ENCODE results near the gene ANKRD33B.
"Not testable (repeated sequence)": the region's sequence is repeated elsewhere in the genome, so short reads cannot be mapped to it uniquely, and the experiment has no call there.

Gene ANKRD33B
- long read RNA-seq, donor 1, full-length matches to known transcripts: 1 of 1 reads
- long read RNA-seq, donor 1, partial matches to known transcripts: 0 of 1 reads
- long read RNA-seq, donor 1, other reads (novel, unspliced or antisense): 0 of 1 reads
- long read RNA-seq, donor 2, full-length matches to known transcripts: 1 of 1 reads
- long read RNA-seq, donor 2, partial matches to known transcripts: 0 of 1 reads
- long read RNA-seq, donor 2, other reads (novel, unspliced or antisense): 0 of 1 reads
- long read RNA-seq, donor 3: 0 reads
- long read RNA-seq, donor 4, full-length matches to known transcripts: 1 of 1 reads
- long read RNA-seq, donor 4, partial matches to known transcripts: 0 of 1 reads
- long read RNA-seq, donor 4, other reads (novel, unspliced or antisense): 0 of 1 reads
- long read RNA-seq, donor 5, full-length matches to known transcripts: 1 of 1 reads
- long read RNA-seq, donor 5, partial matches to known transcripts: 0 of 1 reads
- long read RNA-seq, donor 5, other reads (novel, unspliced or antisense): 0 of 1 reads
- long read RNA-seq, donor 6, full-length matches to known transcripts: 1 of 1 reads
- long read RNA-seq, donor 6, partial matches to known transcripts: 0 of 1 reads
- long read RNA-seq, donor 6, other reads (novel, unspliced or antisense): 0 of 1 reads
- long read RNA-seq, donor 7, full-length matches to known transcripts: 1 of 1 reads
- long read RNA-seq, donor 7, partial matches to known transcripts: 0 of 1 reads
- long read RNA-seq, donor 7, other reads (novel, unspliced or antisense): 0 of 1 reads
- long read RNA-seq, donor 8: 0 reads

DNA sequence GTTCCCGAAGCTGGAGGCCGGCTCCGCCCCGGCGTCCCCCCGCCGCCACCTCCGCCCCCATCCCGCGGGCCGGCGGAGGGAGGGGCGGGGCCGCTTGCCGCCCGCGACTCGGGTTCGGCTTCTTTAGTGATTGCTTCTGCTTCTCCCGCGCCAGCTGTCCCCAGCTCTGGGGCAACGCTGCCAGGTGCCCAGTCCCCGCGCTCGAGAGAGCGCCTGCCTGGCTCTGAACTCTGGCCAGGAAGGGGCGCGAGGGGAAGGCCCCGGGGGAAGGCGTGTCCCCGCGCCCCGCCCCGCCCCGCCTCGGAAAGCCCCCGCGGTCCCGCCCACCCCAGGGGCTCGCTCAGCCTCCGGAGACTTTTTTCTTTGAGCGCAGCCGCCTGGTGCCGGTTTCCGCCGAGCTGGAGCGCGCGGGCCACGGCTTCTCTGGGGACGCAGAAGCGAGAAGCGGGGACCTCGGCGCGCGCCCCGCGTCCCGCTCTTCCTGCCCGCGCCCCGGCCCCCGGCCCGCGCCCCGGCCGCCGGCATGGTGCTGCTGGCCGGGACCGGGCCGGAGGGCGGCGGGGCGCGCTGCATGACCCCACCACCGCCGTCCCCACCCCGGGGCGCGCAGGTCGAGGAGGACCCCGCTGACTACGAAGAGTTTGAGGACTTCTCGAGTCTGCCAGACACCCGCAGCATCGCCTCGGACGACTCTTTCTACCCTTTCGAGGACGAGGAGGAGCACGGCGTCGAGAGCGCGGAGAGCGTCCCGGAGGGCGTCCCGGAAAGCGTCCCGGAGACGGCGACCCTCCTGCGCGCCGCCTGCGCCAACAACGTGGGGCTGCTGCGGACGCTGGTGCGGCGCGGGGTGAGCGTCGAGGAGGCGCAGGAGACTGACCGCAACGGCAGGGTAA is at the start of gene ANKRD33B:
Gene ANKRD33B, plus strand, starts transcription at position 126 of the 893 bp plus-strand sequence. Its CDS starts 398 bp downstream, at position 524.
- DNase-seq: peak; percentile 84

DNA sequence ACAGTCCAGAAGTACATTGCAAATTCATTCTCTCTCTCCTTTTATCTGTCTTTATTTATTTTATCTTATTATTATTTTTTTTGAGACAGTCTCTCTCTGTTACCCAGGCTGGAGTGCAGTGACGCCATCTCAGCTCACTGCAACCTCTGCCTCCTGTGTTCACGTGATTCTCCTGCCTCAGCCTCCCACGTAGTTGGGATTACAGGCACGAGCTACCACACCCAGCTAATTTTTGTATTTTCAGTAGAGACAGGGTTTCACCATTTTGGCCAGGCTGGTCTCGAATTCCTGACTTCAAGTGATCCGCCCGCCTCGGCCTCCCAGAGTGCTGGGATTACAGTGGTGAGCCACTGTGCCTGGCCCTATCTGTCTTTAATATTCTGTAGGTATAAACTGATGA is 49.3 kb upstream of the ANKRD33B start:
- not testable (repeated sequence) for DNase-seq

DNA sequence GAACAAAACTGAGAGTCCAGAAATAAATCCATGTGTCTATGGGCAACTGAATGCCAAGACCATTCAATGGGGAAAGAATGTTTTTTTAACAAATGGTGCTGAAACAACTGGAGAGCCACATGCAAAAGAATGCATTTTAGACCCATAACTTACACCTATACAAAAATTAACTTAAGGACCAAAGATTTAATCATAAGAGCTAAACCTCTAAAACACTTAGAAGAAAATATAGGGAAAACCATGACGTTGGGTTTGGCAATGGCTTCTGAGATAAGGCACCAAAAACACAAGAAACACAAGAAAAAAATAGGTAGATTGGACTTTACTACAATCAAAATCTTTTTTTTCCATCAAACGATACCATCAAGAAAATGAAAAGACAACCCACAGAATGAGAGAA is 48.4 kb upstream of the ANKRD33B start:
- no peak for DNase-seq

DNA sequence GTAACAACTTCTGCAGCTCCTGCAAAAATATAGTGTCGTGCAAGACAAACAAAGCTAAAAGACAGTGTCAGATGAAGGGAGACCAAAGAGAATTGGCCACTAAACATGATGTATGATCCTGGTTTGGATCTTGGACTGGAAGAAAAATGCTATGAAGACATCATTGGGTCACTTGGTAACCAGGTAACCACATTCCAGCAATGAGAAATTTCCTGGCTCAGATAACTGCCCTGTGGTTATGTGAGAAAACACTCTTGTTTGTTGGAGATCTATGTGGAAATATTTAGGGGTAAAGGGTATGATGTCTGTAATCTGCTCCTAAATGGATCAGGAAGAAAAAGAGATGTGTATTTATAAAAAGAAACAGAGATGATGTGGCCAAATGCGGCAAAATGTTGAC is 45.5 kb upstream of the ANKRD33B start:
- DNase-seq: no peak

DNA sequence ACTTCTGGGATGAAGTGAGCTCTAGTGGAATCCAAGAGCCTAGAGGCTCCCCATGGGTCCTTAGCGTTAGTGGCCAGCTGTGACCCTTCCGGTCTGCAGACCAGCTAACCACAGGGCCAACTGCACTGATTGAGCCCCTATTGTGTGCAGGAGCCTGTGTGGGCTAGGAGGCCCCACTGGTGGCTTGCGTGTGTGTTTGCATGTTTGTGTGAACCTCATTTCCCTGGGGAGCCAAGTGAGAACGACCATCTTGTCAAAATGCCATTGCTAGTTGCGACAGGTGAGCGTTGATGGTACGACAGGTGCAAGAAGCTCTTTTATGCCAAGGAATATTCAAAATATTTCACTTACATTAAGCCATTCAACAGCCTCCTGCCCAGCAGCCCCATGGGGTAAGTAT is 44.1 kb upstream of the ANKRD33B start:
- no peak for DNase-seq

DNA sequence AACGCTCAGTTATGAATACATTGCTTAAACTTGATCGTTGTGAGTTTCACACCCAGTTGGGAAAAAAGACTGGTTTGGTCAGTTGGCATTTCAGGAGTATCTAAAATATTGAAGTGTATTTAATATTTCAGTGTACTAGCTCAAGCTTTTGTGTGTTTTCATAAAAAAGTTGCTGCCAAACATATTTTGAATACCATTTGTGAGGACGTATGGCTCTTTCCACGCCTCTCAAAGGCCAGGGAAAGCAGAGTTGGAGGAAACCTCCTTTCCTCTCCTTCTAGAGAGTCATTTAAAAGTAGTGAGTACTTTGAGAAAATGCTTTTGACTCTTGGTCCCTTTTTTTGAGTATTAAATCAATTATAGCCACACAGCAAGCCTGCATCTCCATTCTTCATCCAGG is 43.2 kb upstream of the ANKRD33B start:
- DNase-seq: no peak

DNA sequence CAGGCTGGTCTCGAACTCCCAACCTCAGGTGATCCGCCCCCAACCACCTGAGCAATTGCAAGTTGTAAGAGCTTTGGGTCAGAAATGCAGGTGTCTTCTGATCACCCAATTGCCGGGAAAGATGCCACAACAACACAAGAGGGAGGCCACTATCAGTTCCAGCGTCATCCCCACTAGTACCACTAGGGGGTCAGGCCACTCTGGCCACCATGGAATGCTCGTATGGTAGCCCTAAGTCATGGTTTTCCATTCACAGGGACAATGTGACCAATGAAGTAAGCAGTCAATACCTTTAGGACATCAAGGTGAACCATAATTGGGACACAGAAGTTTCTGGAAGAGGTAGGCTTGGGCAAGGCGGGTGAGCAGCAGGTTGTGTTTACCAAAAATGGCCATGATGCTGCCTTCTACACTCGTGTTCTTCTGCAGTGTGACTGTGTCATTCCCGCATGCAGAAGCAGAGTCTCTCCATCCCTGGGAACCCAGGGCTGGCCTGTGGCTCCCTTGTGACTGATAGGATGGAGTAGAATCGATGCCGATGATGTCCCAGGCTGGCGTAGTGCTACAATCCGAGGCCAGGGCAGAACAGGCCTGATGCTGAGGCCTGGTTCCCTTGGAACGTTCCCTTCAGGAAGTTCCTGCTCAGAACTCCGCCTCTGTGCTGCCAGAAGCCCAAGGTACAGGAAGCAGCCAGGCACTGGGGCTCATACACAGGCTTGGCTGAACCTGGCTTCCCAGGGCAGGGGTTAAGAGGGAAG is 42.2 kb upstream of the ANKRD33B start:
- no peak for DNase-seq

DNA sequence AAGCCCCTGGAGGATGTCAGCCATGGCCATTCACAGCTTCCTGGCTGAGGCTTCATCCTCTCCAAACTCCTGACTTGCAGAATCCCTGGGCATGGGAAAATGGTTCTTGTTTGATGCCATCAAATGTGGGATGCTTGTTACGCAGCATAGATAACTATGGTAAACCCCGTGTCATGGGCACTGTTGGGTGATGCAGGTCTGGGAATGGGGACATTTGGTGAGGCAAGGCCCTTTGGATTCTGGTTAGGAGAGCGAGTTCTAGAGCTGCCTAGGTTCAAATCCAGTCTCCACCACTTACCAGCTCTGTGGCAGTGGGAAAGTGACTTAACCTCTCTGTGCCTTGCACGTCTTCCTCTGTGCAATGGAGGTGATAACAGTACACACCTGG is 41.7 kb upstream of the ANKRD33B start:
- DNase-seq: no peak

DNA sequence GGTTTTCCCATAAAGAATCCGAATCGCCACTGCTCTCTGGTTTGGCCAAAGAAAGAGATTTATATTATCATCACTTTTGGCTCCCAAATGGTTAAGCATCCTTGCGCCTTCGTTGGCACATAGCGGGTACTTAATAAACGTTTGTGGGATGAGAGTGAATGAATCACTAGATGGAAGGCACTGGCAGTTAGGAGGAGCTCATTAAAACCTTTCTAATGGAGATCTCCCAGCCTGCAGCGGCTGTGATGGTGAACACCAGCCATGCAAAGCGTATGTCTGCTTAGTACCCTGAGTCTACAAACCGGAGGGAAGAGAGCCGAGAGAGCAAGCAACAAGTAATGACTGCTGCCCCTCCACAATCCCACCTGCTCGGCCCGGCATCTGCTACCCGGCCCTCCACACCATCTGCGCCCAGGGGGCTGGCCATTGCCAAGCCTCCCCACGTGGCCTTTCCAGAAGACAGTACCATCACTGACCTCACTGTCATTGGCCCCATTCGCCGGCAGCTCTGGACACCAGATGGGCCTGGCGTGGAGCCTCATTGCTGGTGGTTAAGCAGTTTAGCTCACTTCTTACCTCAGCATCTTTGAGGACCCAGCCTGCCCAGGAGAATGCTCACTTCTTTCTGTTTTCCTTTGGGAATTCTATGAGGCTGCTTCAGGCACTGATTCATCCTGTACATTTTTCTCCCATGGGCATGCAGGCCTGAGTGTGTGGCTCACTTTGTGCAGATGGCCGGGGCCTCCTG is 39.3 kb upstream of the ANKRD33B start:
- no peak for DNase-seq

DNA sequence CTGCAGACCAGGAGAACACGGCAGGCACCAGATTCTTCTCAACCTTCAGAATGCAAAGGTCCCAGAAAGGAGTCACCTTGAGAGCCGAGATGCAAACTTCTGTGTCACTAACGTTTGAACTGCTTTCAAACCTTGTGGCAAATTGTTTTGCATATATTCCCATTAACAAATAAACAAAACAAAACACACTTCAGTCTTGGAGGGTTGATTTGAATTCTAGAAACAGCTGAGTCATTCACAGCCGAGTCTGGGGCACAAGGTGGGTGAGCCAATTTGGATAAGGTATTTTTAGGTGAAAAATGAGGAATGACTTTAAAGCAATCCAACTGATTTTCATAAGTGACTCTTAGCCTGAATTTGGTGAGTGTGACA is 38.8 kb upstream of the ANKRD33B start:
- no peak for DNase-seq

DNA sequence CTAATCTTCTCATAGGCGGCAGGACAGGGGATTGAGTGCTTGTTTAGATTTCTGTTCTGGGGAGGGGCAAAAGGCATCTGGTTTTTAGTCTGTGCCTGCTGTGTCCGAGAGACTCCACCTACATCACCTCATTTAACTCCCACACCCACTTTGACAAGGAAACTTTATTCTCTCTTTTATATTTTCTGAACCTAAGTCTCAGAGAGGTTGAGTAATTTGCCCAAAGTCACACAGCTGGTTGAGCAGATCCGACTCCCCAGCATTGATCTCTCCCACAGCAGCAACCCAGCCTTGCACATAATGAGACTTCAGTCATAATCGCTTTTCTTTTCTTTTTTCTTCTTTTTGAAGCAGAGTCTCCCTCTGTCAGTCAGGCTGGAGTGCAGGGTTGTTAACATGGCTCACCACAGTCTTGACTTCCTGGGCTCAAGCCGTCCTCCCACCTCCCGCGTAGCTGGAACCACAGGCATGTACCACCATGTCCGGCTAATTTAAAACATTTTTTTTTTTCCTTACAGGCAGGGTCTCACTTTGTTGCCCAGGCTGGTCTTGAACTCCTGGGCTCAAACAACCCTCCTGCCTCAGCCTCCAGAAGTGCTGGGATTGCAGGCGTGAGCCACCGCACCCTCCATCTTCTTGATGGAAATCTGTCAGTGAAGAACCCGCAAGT is 36.5 kb upstream of the ANKRD33B start:
- no peak for DNase-seq

DNA sequence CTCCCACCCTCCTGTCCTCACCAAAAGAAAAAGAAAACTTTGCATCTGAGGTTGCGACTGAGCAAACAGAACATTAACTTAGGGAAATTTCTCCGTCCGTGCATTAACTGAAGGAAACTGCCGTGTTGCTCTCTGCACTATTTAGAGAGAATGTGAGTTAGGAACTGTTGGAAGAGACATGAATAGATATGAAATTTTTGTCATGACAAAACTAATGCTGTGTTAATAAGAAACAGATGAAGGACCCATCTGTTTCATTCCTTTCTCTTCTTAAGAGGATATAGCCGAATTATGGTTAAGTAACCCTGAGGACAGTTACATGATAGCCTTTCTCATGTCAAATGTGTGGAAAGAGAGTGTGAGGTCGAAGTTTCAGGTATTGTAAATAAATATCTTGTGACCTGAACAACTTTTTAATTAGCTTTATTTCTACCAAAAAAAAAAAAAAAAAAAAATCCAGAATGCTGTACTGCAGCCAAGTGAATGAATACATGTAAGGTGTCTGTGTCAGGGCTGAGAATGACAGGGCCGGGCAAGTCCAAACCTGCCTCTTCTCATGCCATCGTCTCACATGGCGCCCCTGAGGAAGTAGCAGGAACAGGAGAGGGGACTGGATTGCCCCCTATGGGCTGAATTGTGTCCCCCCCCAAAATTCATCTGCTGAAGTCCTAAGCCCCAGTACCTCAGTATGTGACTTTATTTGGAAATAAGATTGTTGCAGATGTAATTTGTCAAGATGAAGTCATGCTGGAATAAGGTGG is 35.6 kb upstream of the ANKRD33B start:
- DNase-seq: no peak

DNA sequence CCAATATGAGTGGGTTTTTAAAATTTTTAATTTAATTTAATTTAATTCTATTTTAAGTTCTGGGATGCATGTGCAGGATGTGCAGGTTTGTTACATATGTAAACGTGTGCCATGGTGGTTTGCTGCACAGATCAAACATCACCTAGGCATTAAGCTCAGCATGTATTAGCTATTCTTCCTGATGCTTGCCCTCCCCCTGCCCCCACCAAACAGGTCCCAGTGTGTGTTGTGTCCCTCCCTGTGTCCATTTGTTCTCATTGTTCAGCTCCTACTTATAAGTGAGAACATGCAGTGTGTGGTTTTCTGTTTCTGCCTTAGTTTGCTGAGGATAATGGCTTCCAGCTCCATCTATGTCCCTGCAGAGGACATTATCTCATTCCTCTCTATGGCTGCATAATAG is 35.0 kb upstream of the ANKRD33B start:
- DNase-seq: no peak

DNA sequence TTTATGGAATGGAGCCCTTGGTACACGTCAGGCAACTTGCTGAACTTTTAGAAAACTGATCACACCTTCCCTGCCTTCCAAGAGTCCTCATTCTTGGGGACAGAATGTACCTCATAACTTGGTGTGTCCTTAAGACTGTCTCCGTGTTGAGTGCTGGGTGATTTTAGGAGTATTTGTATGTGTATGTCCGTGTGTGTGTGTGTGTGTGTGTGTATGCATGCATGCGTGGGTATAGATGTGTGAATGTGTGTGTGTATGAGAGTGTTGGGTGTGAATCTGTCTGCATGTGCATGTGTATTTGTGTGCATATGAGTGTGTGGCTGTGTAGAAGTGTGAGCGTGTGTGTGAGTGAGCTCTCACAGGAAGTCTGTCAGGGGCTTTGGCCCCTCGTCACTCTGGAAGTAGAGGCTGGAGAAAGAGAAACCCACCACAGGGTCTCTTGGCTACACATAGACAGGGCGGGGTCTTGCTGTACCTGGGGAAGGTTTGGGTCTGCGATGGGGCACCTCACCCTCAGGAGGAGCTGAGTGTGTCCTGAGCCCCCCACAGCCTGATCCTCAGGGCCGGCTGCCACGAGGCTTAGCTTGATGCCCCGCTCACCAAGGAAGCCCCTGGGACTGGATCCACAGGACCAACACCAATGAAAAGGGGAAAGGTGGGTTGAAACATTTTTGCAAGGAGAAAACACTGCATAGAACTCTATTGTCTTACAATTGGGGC is 33.1 kb upstream of the ANKRD33B start:
- DNase-seq: no peak

DNA sequence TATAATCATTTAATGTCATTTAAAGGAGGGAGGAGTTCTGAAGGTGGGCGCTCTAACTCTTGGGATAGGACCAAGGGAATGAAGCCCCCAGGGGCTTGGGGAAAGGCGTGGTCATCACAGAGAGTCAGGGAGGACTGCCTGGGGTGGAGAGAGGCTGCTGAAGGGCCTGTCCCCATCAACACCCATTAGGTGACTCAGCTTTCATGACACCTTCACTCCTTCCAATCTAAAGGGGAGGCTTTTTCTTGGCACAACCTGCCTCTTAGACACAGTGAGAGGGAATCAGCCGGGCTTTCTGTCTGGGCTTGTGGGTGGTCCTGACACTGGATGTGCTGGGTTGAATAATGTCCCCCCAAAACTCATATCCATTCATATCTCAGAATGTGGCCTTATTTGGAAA is 31.4 kb upstream of the ANKRD33B start:
- DNase-seq: no peak

DNA sequence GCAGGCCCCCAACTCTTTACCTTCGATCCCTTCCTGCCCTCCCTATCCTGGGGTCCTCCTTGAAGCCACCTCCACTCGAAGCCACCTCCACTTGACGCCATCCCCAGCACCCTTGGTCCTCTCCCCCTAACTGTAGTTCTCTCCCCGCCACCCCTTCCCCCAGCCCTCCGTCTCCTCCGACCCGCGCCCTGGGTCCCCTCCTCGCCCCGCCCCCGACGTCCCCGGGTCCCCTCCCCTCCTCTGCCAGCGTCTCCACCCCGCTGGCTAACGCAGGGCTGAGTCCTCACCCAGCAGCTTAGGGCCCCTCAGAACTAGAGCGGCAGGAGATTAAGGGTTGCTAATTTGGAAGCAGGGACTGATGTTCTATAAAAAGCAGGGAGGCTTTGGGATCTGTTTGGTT is 30.6 kb upstream of the ANKRD33B start:
- no peak for DNase-seq

DNA sequence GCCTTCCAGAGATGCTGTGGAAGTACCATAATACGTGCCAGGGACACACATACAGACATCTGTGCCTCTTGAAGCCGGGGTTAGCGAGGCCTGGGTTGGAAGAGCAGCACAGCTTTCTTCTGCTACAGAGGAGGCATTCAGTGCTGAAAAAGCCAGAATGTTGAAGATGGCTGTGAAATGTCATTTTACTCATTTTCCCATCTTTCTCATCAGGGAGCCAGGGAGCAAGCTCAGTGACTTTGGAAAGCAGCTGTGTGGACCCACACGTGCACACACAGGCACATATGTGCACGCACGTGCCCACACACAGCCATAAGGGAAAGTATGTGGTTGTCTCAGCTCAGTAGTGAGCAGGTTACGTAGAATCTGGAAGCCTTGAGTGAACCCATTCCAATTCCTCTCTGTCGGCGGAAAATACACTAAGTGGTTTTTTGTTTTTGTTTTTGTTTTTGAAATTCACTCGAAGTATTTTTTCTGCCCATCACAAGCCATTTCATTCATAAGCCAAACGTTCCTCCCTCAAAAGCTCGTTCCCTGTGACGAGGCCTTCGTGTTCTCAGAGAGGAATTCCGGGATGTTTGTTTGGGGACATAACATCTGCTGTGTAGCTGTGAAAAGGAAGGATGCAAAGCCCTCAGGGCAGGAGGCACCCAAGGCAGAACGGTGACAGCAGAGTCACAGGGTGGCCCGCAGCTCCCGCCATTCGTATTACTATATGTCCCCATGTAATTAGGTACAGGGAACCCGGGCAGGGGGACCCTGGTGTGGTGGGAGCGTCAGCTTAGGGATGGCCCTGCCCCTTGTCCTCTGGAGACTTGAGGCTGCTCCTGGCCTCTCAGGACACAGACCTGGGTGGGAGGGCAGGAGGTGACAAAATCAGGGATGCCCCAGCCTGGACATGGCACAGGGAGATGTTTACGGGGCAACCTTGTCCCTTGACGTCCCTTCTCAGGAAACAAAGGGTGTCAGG is 29.0 kb upstream of the ANKRD33B start:
- no peak for DNase-seq

DNA sequence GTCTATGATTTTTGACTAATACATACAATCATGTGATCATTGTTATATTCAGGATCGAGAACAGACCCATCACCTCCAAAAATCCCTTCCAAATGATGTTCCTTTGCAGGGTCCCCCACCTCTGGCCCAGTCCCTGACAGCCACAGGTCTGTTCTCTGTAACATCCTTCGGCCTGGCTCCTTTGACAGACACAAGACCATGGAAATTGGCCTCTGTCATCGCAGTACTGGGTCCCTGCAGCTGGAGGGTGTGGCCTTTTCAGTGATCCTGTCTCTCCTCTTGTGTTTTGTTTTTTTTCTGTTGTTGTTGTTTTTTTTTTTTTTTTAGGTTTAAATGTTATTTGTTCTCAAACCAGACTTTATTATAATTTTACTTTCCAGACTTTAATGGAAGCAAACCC is 27.4 kb upstream of the ANKRD33B start:
- DNase-seq: no peak
